Measurements from ENCODE around the gene TCF7. TPM values are rescaled to one million over a fixed set of nuclear protein-coding genes. Genes with fewer than 3 reads are reported as not detected.

Gene TCF7
- total RNA-seq, 1 experiment from 2014 or later: 16.8 TPM

DNA sequence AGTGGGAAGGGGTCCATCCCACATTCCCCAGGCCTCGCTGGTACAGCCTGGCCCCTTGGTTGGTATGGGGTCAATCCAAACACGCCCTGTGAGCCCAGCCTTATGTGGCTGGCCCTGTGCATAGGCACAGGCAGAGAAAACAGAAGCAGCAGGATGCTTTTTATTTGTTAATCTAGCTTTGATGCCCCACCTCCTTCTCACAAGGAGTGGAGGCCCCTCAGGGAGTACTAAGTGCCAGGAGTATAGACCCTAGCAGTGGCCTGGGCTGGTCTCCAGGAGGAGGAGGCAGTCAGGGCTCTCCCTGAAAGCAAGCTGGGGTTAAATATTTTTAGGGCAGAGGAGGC lies 14.6 kb upstream of the TCF7 start:
- no peak for DNase-seq
- no TSS peak for BruUV-seq (replicated peaks)
- Mint-ChIP-seq H3K27ac (ENCODE audit: unreplicated experiment) (no peak overlapping the region), H3K9me3 (ENCODE audit: low read depth, unreplicated experiment) (no peaks in the 10 kb centered on the region), H3K36me3 (ENCODE audit: insufficient read depth, unreplicated experiment) (no peaks in the 10 kb centered on the region), H3K27me3 (ENCODE audit: unreplicated experiment) (no peaks in the 10 kb centered on the region), H3K4me3 (ENCODE audit: low read depth, unreplicated experiment) (no peak overlapping the region), H3K4me1 (ENCODE audit: low read depth, unreplicated experiment) (peaks cover 28% of the 10 kb centered on the region)
- intact Hi-C loops (cut with micrococcal nuclease; ENCODE audit: unreplicated experiment): loop anchor here (5.0 kb wide), 1 partner anchor 187 kb away; no protein-coding TSS in a partner anchor
- no peak for TF ChIP-seq CTCF (IDR thresholded peaks at IDR 0.05; ENCODE audit: unreplicated experiment)
- CTCF ChIA-PET: interaction anchor here (1.2 to 3.5 kb wide), 6 partner anchors 15 to 60 kb away, joined by 3 to 15 read pairs (median 6); partner anchors contain the start of gene TCF7

DNA sequence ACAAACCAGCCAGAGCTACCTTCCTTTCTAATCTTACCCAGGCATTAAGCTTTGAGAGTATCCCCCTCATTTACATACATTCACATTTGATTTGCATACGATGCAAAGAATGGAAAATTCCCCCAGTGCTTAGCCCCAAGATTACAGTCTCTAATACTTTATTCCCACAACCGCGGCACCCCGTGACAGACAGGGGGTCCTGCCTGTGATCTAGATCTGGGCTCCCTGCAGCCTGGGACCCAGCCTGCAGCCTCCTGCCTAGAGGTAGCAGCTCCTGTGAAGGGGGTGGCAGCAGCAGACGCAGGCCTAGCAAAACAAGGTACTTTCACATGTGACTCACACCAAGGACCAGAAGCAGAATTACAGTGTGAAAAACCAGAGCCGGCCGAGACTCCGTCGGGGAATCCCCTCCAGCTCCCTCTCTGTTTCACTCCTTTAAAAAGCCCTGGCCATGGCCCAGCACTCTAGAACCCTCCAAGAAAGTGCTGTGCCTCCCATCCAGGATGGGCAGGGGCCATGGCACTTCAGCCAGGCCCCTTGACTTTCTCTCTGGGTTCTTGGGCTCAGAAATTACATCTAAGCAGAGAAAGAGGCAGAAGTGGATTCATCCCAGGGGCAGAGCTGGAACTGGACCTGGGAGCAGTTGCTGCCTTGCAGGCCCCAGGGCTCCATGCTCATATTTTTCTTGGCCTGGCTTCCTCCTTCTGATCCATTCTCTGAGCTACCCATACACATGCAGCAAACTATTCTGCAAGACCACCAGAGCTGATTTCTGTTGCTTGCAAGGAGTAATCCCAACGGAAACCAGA lies 14.0 kb upstream of the TCF7 start:
- no peaks in the 10 kb centered on the region for H3K9me3 Mint-ChIP-seq (ENCODE audit: low read depth, unreplicated experiment)
- BruUV-seq (replicated peaks): no TSS peak
- H3K4me1 Mint-ChIP-seq (ENCODE audit: low read depth, unreplicated experiment): peaks cover 28% of the 10 kb centered on the region
- peak; percentile 61 for DNase-seq
- H3K36me3 Mint-ChIP-seq (ENCODE audit: insufficient read depth, unreplicated experiment): no peaks in the 10 kb centered on the region
- H3K27me3 Mint-ChIP-seq (ENCODE audit: unreplicated experiment): no peaks in the 10 kb centered on the region
- no peak for TF ChIP-seq CTCF (IDR thresholded peaks at IDR 0.05; ENCODE audit: unreplicated experiment)
- intact Hi-C loops (cut with micrococcal nuclease; ENCODE audit: unreplicated experiment): loop anchor here (1.0 to 5.0 kb wide), 2 partner anchors 40 to 187 kb away; no protein-coding TSS in a partner anchor
- CTCF ChIA-PET: interaction anchor here (0.5 to 3.5 kb wide), 7 partner anchors 14 to 61 kb away, joined by 3 to 15 read pairs (median 6); partner anchors contain the start of gene TCF7
- no peak overlapping the region for H3K4me3 Mint-ChIP-seq (ENCODE audit: low read depth, unreplicated experiment)
- H3K27ac Mint-ChIP-seq (ENCODE audit: unreplicated experiment): no peak overlapping the region

DNA sequence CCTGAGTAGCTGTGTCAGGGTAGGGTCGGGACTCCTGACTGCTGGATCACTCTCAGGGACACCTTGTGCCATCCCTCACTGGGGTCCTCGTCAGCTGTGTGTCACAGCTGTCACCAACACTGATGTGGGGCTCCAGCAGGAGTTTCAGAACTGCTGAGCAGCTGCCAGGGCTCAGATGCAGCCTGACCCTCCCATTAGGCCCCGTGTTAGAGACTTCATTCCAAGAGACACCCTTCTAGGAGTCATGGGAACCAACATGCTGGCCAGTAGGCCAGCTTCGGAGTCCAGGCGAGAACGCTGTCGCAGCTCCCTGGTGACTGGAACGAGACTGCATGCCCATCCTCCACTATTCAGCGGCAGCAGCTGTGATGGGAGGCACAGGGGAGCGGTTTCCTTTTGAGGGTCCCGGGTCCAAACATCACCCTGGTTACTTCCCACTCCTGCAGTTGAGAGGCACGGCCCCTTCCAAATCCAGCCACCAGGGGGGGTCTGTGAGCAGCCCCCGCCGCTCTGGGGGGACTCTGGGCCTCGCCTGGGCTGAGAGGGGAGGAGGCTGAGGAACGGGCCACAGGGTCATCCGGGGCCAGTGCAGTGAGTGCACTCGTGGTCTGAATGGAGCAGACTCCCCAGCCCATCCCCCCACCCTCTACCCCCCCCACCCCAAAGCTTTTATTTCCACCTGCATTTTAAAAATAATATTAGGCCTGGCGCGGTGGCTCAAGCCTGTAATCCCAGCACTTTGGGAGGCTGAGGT lies 12.6 kb upstream of the TCF7 start:
- Mint-ChIP-seq H3K4me3 (ENCODE audit: low read depth, unreplicated experiment) (no peak overlapping the region), H3K4me1 (ENCODE audit: low read depth, unreplicated experiment) (peaks cover 28% of the 10 kb centered on the region), H3K9me3 (ENCODE audit: low read depth, unreplicated experiment) (no peaks in the 10 kb centered on the region), H3K27me3 (ENCODE audit: unreplicated experiment) (no peaks in the 10 kb centered on the region), H3K27ac (ENCODE audit: unreplicated experiment) (no peak overlapping the region), H3K36me3 (ENCODE audit: insufficient read depth, unreplicated experiment) (no peaks in the 10 kb centered on the region)
- no TSS peak for BruUV-seq (replicated peaks)
- DNase-seq: peak; percentile 79
- intact Hi-C loops (cut with micrococcal nuclease; ENCODE audit: unreplicated experiment): loop anchor here (1.0 to 5.0 kb wide), 2 partner anchors 38 to 185 kb away; no protein-coding TSS in a partner anchor
- CTCF ChIA-PET: interaction anchor here (0.6 to 3.5 kb wide), 11 partner anchors 8 to 185 kb away, joined by 3 to 13 read pairs (median 5); no protein-coding TSS in a partner anchor
- peak; percentile 93 for TF ChIP-seq CTCF (IDR thresholded peaks at IDR 0.05; ENCODE audit: unreplicated experiment)

DNA sequence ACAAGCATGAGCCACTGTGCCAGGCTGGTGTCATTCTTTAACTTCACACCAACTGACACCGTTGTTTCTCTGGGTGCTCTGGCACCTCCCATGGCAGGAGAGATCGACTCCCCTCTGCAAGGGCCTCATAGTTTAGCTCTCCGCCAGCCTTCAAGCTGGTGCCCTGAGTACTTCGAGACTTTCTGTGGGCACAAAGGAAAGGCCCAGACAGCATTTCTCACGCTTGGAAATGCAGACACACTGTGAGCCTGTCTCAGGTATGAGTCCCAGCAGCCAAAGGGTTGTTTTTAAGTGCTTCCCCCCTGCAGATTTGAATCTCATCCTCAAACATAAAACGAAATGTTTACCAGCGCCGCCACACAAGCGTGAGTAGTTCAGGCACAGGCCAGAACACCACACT lies 11.1 kb upstream of the TCF7 start:
- Mint-ChIP-seq H3K4me3 (ENCODE audit: low read depth, unreplicated experiment) (no peak overlapping the region), H3K27me3 (ENCODE audit: unreplicated experiment) (no peaks in the 10 kb centered on the region), H3K27ac (ENCODE audit: unreplicated experiment) (no peak overlapping the region), H3K9me3 (ENCODE audit: low read depth, unreplicated experiment) (no peaks in the 10 kb centered on the region), H3K4me1 (ENCODE audit: low read depth, unreplicated experiment) (peaks cover 25% of the 10 kb centered on the region), H3K36me3 (ENCODE audit: insufficient read depth, unreplicated experiment) (no peaks in the 10 kb centered on the region)
- CTCF ChIA-PET: no interaction called here
- no TSS peak for BruUV-seq (replicated peaks)
- TF ChIP-seq CTCF (IDR thresholded peaks at IDR 0.05; ENCODE audit: unreplicated experiment): no peak
- intact Hi-C loops (cut with micrococcal nuclease; ENCODE audit: unreplicated experiment): loop anchor here (5.0 kb wide), 1 partner anchor 184 kb away; no protein-coding TSS in a partner anchor
- DNase-seq: no peak
